Measurements from ENCODE around the gene HAAO.

HAAO gene

DNA sequence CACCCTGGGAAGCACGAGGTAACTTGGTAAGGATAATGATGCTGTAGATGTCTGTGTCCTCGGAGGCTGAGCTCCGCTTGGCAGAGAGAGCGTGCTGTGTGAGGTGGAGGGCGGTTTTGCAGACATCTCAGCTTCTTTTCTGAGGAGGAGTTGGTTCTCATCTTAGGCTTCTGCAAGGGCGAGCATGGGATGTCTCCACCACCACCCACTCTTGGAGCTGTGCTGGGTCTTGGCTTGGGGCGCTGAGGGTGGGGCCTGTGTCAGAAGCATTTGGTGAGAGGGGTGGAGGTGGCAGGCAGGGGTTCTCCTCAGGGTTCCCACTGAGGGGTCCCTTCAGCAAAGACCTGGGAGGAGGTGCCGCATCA, 37.6 kb downstream of the HAAO start:
- Histone ChIP-seq H3K27ac (peak overlapping the region; percentile 83), H3K27me3 (no peaks in the 10 kb centered on the region), H4K20me1 (no peaks in the 10 kb centered on the region), H3K9me3 (no peaks in the 10 kb centered on the region), H3K9ac (peak overlapping the region; percentile 62), H3K4me2 (peak overlapping the region; percentile 82), H3K4me1 (peaks cover 79% of the 10 kb centered on the region), H3K4me3 (peak overlapping the region; percentile 9; the same call in 1 of the 2 replicates), H3K36me3 (no peaks in the 10 kb centered on the region)
- no peak for TF ChIP-seq Cebpa-rat (IDR thresholded peaks at IDR 0.05)

DNA sequence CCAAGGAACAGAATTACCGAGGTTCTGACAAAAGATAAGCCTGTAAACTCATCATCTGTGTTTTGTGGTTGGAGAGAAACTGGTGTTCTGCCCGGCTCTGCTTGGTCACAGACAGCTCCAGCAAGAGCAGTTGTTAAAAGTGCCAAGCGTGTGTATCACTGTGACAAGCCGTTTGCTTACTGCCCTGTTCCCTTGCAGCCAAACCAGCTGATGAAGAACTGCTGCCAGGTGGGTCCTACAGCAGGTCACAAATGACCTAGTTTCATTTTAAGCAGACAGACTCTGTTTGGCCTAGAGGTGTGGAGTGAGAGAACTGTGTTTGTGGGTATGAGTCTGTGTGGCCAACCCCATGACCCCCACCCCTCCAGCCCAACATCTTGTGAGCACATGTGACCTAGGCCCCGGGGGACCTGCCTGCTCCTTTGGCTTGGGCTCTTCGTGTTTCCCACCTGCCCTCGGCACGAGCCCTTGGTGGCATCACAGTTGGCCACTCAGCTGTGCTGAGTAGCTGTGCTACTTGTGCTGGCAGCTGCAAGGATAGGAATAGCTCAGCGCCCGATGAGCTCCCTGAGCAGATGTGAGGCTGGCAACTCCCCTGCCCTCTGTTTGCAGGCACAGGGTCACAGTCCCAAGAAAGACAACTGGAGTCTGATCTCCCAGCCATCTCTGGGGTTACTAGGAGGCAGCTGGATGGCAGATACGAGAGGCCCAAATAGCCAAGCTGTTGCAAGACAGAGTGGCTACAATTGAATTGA, 38.2 kb downstream of the HAAO start:
- Histone ChIP-seq H4K20me1 (no peaks in the 10 kb centered on the region), H3K27me3 (no peaks in the 10 kb centered on the region), H3K9me3 (no peaks in the 10 kb centered on the region), H3K4me2 (peak overlapping the region; percentile 82), H3K27ac (peak overlapping the region; percentile 83), H3K9ac (peak overlapping the region; percentile 62), H3K36me3 (no peaks in the 10 kb centered on the region), H3K4me1 (peaks cover 79% of the 10 kb centered on the region), H3K4me3 (no peak overlapping the region; the same call in 1 of the 2 replicates)
- TF ChIP-seq Cebpa-rat (IDR thresholded peaks at IDR 0.05) = no peak

DNA sequence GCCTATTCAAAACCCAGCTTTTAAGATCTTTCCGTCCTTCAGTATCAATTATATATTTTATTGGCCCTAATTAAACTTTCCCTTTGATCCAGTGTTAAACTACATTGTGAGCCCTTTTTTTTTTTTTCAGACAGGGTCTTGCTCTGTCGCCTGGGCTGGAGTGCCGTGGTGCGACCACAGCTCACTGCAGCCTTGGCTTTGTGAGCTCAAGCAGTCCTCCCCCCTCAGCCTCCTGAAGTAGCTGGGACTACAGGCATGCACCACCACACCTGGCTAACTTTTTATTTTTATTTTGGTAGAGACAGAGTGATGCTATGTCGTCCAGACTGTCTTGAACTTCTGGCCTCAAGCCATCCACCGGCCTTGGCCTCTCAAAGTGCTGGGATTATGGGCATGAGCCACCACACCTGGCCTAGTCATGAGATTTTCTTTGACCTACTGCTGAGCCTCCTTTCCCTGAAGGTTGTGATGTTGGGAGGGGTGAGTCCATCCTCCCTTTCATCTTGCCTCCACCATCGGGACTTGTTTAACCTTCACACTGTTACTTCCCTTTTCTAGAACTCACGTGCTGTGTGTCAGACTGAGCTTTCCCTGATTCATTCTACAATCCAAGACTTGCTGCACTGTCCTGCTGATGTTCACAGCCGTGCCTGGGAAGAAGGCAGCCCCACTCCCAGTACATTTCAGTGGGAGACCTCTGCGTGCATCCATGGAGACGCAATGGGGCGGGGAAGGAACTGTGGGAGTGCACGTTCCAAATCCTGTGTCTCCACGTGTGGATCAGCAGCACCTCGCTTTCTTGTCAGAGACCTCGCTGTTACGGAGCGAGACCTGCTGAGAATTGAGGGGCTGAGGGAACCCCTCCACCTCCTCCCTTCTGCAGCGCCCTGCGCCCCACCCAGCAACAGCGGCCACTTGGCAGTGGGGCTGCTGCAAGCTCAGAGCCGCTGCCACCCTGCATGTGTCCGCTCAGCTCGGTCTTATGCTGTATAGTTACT, 39.3 kb downstream of the HAAO start:
- Histone ChIP-seq H3K9me3 (no peaks in the 10 kb centered on the region), H3K4me1 (peaks cover 79% of the 10 kb centered on the region), H3K36me3 (no peaks in the 10 kb centered on the region), H3K27ac (peak overlapping the region; percentile 83), H4K20me1 (no peaks in the 10 kb centered on the region), H3K4me2 (peak overlapping the region; percentile 82), H3K27me3 (no peaks in the 10 kb centered on the region), H3K9ac (peak overlapping the region; percentile 62), H3K4me3 (no peak overlapping the region; the same call in 1 of the 2 replicates)
- no peak for TF ChIP-seq Cebpa-rat (IDR thresholded peaks at IDR 0.05)

DNA sequence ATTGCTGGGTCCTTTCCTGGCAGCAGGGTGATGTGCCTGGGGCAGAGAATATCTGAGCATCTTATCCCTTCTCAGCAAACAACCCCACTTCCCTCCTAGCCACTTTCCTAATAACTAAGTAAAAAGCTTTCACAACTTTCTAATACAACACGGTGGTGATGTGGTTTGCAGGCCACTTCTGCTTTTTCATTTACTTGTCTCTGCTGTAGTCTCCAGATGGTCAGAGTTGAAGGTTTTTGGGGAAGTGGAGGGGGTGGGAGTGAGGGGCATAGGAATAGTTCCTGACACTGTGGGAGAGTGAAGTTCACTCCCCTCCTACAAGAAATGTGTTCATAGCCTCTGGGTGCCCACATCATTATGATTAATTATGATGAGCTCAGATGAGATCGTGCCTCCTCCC, 40.1 kb downstream of the HAAO start:
- Histone ChIP-seq H3K27me3 (no peaks in the 10 kb centered on the region), H3K9me3 (no peaks in the 10 kb centered on the region), H3K36me3 (peaks cover under 1% of the 10 kb centered on the region; the same call in 1 of the 2 replicates), H3K4me3 (no peak overlapping the region), H3K4me1 (peaks cover 72% of the 10 kb centered on the region), H3K9ac (no peak overlapping the region), H4K20me1 (no peaks in the 10 kb centered on the region), H3K4me2 (peak overlapping the region; percentile 82), H3K27ac (peak overlapping the region; percentile 83)
- TF ChIP-seq Cebpa-rat (IDR thresholded peaks at IDR 0.05) = no peak

DNA sequence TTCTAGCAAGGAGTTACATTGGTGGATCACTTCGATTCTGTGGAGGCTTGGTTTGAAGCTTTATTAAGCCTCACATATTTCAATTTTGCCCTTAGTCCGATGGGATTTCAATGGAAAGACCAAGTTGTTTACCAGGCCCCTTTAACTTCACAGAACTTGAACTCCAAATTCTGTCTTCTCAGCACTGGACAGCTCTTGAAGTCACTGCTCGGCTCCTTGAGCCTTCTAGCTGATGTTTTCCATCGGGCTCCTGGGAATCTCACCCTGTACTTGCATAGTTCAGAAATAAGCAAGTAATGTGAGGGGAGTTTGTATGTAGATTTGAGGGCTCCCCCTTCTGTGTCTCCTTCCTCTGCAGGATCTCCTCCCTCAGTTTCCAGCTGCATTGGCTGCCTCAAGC, 43.5 kb downstream of the HAAO start:
- no peak overlapping the region for H3K4me2 ChIP-seq
- H3K4me3 ChIP-seq = no peak overlapping the region
- peaks cover 14% of the 10 kb centered on the region; the same call in 1 of the 2 replicates for H3K36me3 ChIP-seq
- H3K9me3 ChIP-seq = no peaks in the 10 kb centered on the region
- no peak for TF ChIP-seq Cebpa-rat (IDR thresholded peaks at IDR 0.05)
- H3K27me3 ChIP-seq = no peaks in the 10 kb centered on the region
- H4K20me1 ChIP-seq = no peaks in the 10 kb centered on the region
- H3K9ac ChIP-seq = no peak overlapping the region
- H3K4me1 ChIP-seq = peaks cover 38% of the 10 kb centered on the region
- no peak overlapping the region for H3K27ac ChIP-seq

DNA sequence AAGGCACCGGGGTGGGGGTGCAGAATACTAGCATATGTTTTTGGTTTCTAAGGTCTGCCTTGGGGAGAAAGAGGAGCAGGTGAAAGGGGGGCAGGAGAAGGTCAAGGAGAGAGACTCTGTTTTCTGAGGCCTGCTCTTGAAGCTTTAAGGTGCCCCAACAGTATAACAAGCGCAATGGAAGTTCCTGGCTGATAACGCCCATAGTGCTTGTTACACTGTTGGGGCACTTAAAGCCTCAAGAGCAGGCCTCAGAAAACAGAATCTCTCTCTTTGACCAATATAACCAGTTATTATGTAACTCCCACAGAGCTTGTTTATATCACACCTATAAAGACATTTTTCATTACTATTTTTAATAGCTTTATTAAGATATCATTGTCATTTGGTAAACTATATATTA, 45.0 kb downstream of the HAAO start:
- TF ChIP-seq Cebpa-rat (IDR thresholded peaks at IDR 0.05) = no peak
- Histone ChIP-seq H3K4me3 (no peak overlapping the region), H3K27me3 (no peaks in the 10 kb centered on the region), H3K27ac (no peak overlapping the region), H3K9me3 (no peaks in the 10 kb centered on the region), H4K20me1 (no peaks in the 10 kb centered on the region), H3K36me3 (peaks cover 19% of the 10 kb centered on the region; the same call in 1 of the 2 replicates), H3K9ac (no peak overlapping the region), H3K4me1 (peaks cover 23% of the 10 kb centered on the region), H3K4me2 (no peak overlapping the region)

DNA sequence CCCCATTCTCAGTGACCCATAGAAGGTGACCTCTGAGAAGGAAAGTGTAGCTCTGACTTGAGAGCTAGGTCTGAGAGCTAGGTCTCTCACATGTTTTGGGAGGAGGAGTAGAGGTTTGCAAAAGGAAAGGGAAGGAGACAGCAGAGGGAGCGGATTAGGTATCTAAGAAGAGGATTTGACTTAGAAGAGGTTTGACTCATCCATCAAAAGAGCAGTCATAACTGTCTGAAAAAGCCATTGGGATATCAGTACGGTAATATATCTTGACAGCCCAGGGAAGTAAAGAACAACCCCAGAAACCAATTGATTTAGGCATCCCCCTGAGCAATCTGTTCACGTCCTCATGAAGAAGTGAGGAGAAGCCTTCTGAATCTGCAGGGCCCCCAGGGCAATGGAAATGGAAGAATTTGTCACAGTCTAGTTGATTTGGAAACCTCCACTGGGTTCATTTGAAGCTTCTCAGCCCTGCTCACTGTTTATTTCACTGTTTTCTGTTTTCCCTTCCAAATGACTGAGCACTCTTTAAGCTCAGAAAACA, 47.8 kb downstream of the HAAO start:
- no peak overlapping the region for H3K4me2 ChIP-seq
- H3K4me3 ChIP-seq = no peak overlapping the region
- no peaks in the 10 kb centered on the region for H4K20me1 ChIP-seq
- H3K9ac ChIP-seq = no peak overlapping the region
- H3K27me3 ChIP-seq = no peaks in the 10 kb centered on the region
- peaks cover 13% of the 10 kb centered on the region for H3K4me1 ChIP-seq
- peaks cover 9% of the 10 kb centered on the region; the same call in 1 of the 2 replicates for H3K9me3 ChIP-seq
- no peak overlapping the region for H3K27ac ChIP-seq
- TF ChIP-seq Cebpa-rat (IDR thresholded peaks at IDR 0.05) = no peak
- peaks cover 30% of the 10 kb centered on the region for H3K36me3 ChIP-seq

DNA sequence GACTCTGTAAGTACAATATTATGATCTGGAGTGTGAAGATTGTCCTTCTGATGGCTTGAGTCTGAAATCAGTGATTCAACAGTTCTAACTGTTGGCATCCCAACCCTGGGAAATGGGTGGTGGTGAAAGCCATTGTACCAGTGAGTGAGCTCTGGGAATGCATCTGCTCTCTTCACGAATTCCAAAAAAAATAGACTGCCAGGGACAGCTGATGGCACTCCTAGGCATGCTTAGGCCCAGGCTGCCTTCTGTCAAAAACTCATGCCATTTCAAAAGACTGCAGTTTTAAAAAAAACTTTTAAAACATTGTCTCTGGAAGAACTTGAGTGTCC, 48.8 kb downstream of the HAAO start:
- Histone ChIP-seq H3K4me3 (no peak overlapping the region), H3K4me1 (peaks cover 13% of the 10 kb centered on the region), H3K9me3 (peaks cover 19% of the 10 kb centered on the region), H3K4me2 (no peak overlapping the region), H3K27me3 (no peaks in the 10 kb centered on the region), H3K27ac (no peak overlapping the region), H3K36me3 (peaks cover 39% of the 10 kb centered on the region), H3K9ac (no peak overlapping the region), H4K20me1 (no peaks in the 10 kb centered on the region)
- no peak for TF ChIP-seq Cebpa-rat (IDR thresholded peaks at IDR 0.05)

DNA sequence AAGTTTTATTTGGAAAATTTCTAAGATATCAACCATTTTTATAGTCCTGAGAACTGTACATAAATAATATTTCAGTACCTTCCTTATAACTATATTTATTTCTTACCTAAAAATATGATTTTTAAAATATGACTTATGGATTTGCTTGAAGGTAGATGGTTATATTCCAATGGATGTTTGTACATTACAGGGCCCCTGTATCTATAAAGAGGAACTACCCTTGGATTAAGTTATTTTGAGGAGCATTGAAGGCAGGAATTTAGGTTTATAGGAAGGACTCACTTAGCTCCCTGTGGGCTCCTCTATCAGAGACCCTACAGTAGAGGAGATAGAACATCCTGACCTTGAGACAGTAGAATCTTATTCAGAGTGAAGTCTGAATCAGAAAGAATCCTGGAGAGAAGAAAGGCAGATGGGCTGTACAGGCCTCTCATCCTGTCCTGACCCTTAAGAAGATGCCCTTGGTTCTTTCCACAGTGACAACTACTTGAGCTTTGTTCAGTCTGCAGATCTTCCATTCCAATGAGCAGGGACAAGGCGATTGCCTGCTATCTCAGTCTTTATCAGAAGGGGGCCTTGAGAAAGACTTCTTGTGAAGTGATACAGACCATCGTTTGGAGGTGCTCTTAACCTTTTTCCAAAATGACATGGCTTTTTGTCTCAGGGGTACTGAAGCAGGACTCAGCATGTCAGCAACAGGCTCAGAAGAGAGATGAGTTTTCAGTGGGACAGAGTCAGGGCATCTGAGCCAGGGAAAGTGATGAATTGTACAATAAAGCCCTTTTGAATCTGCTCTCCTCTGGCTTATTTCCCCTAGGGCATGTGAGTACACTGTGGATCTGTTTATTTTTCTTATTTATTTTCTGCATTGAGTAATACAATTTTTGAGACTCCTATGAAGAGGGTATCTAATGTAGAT, 49.4 kb downstream of the HAAO start:
- Histone ChIP-seq H3K27me3 (no peaks in the 10 kb centered on the region), H4K20me1 (no peaks in the 10 kb centered on the region), H3K9me3 (peaks cover 25% of the 10 kb centered on the region), H3K27ac (no peak overlapping the region), H3K4me2 (no peak overlapping the region), H3K9ac (no peak overlapping the region), H3K4me1 (peaks cover 13% of the 10 kb centered on the region), H3K36me3 (peaks cover 46% of the 10 kb centered on the region), H3K4me3 (no peak overlapping the region)
- TF ChIP-seq Cebpa-rat (IDR thresholded peaks at IDR 0.05) = no peak

All from BLaER1 (cell line).